ENCODE data around the gene TXNDC5. TPM values are rescaled to one million over a fixed set of nuclear protein-coding genes. Genes with fewer than 3 reads are reported as not detected.

Gene TXNDC5
- total RNA-seq (2021; ENCODE audit: unreplicated experiment) (162 TPM), Bru-seq, nascent RNA (percentile 74 among the genes with signal in this experiment), BruChase-seq, experiment 1, labeled RNA remaining after a 6-hour chase (percentile 95 among the genes with signal in this experiment), BruChase-seq, experiment 2, labeled RNA remaining after a 2-hour chase (percentile 83 among the genes with signal in this experiment)
- polyA plus RNA-seq (2012), result 168 and 170 TPM in 2 replicates
- long read RNA-seq, transcript TXNDC5-201 (10 exons, 2,964 nt), result major isoform, 748 of 773 reads
- long read RNA-seq, partial matches to known transcripts, result 2 of 773 reads
- long read RNA-seq, other reads (novel, unspliced or antisense), result 18 of 773 reads

DNA sequence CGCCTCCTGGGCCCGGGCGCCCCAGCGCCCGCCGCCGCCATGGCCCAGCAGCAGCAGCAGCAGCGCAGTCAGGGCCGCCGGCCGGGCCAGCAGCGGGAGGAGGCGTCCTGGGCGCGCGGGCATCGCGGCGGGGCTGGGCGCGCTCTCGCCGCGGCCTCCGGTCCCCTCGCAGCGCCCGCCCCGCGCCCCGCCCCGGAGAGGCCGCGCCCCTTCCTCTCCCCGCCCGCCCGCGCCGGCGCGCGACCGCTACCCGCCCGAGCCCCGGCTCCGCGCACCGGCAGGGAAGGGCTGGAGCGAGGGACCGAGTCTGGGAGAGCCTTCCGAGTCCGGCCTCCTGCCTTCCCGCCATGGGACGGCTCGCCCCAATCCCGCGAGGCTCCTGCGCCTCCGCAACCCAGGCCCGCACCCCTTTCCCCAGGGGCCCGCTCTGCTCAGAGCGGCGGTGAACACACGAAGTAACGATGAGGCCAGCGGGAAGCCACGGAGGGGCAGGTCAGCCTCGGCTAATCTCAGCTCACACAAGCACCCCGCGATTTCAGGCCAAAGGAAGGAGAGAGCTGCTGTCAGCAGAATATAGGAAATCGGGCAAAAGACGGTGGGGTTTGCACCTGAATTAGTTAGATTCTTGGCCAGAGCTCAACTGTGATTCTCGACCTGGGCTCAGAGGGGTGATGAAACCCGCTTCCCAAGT, at the start of gene TXNDC5:
Gene TXNDC5, minus strand, starts transcription at position 135 of the 691 bp plus-strand sequence. Its CDS starts 12 bp downstream, at position 123.
- Histone ChIP-seq H3K27me3 (ENCODE audit: insufficient read depth, low read length) (peaks cover 27% of the 10 kb centered on the region; the same call in 1 of the 2 replicates), H3K4me2 (ENCODE audit: low read length) (peak within 1 kb of the TSS; percentile 97), H3K4me3 (replicated peaks in 1 of 2; ENCODE audit: low read depth in 1 of 2, low read length in 2 of 2) (peak within 1 kb of the TSS; percentile 79 to 94), H3K4me1 (ENCODE audit: control insufficient read depth in 1 of 2, insufficient read depth in 2 of 2, low read length in 2 of 2) (peaks cover 5 to 24% of the 10 kb centered on the region in 2 experiments), H2AFZ (ENCODE audit: low read depth, low read length, poor library complexity, severe bottlenecking) (no peak within 1 kb of the TSS), H3K9me2 (ENCODE audit: insufficient read depth) (no peaks in the 10 kb centered on the region), H3K27ac (ENCODE audit: low read depth, low read length) (peak within 1 kb of the TSS; percentile 87), H3K9ac (ENCODE audit: low read length) (peak within 1 kb of the TSS; percentile 92), H4K20me1 (ENCODE audit: insufficient read depth) (peaks cover 6% of the 10 kb centered on the region; the same call in 1 of the 2 replicates), H3K79me2 (ENCODE audit: insufficient read depth, low read length) (peaks cover 42% of the 10 kb centered on the region), H3K36me3 (ENCODE audit: control insufficient read depth in 1 of 2, insufficient read depth in 2 of 2, low read length in 2 of 2) (peaks cover 0 to 5% of the 10 kb centered on the region in 2 experiments; a peak in 1 of 4 replicates), H3K9me3 (ENCODE audit: control insufficient read depth in 1 of 2, insufficient read depth in 1 of 2, low read depth in 1 of 2, low read length in 2 of 2) (no peaks in the 10 kb centered on the region)
- ChIA-PET RAD21 (ENCODE audit: low non-redundant PET in 1 of 2, low total read pairs in 2 of 2, uncharacterized antibody in 2 of 2, unreplicated experiment in 2 of 2) (no interaction called here), CTCF (interaction anchor here (0.6 kb wide), 1 partner anchor 96 kb away, joined by 3 read pairs; no protein-coding TSS in a partner anchor), POLR2A (no interaction called here)
- TF ChIP-seq, protein P1, sequence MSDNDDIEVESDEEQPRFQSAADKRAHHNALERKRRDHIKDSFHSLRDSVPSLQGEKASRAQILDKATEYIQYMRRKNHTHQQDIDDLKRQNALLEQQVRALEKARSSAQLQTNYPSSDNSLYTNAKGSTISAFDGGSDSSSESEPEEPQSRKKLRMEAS (IDR thresholded peaks at IDR 0.05), result peak; percentile 40; the same call in 1 of the 2 replicates
- TF ChIP-seq ELF1 (IDR thresholded peaks at IDR 0.05; ENCODE audit: borderline replicate concordance, low read depth) (no peak), POLR2AphosphoS5 (IDR thresholded peaks at IDR 0.05; ENCODE audit: low read depth, low read length) (peak; percentile 72), CBX3 (IDR thresholded peaks at IDR 0.05; ENCODE audit: low read depth) (no peak), POLR2A (IDR thresholded peaks at IDR 0.05; ENCODE audit: borderline replicate concordance, extremely low read depth, insufficient read depth, insufficient read length) (peak; percentile 73)
- ATAC-seq, result peak; percentile 84
- intact Hi-C loops (cut with micrococcal nuclease), result loop anchor here (10.0 kb wide), 1 partner anchor 186 kb away; the partner anchor contains the start of gene BMP6
- DNase-seq (ENCODE audit: low read depth, low spot score), result no peak
- BruUV-seq (replicated peaks), result TSS peak; percentile 75

DNA sequence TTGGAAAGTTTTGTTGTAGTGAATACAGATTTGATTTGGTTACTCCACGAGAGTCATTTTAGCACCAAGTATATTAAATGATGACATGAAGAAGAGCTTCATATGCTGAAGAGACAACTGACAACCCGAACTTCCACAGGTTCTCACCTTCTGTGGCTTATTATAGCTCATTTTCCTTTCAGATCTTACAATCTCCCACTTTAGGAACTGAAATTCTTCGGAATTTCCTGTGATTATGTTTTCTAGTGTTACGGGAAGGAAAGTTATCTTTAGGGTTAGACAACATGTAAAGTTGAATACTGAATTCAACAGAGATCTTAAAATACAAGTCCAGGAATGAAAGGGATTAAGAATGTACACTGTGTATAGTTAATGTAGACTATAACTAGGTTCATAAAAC, 49.6 kb upstream of the TXNDC5 start:
- H2AFZ ChIP-seq (ENCODE audit: low read depth, low read length, poor library complexity, severe bottlenecking), result no peak overlapping the region
- no peaks in the 10 kb centered on the region for H3K27me3 ChIP-seq (ENCODE audit: insufficient read depth, low read length)
- no peak overlapping the region for H3K27ac ChIP-seq (ENCODE audit: low read depth, low read length)
- H3K4me3 ChIP-seq (replicated peaks in 1 of 2; ENCODE audit: low read depth in 1 of 2, low read length in 2 of 2), result no peak overlapping the region
- BruUV-seq (replicated peaks), result no TSS peak
- POLR2A ChIA-PET, result no interaction called here
- H4K20me1 ChIP-seq (ENCODE audit: insufficient read depth), result no peaks in the 10 kb centered on the region
- intact Hi-C loops (cut with micrococcal nuclease), result no loop called here
- no peak overlapping the region for H3K9ac ChIP-seq (ENCODE audit: low read length)
- no peaks in the 10 kb centered on the region for H3K36me3 ChIP-seq (ENCODE audit: control insufficient read depth in 1 of 2, insufficient read depth in 2 of 2, low read length in 2 of 2)
- TF ChIP-seq POLR2AphosphoS5 (IDR thresholded peaks at IDR 0.05; ENCODE audit: low read depth, low read length), result no peak
- TF ChIP-seq CEBPB (IDR thresholded peaks at IDR 0.05; ENCODE audit: low read depth), result no peak
- no peak for TF ChIP-seq ZFX (IDR thresholded peaks at IDR 0.05)
- TF ChIP-seq YY1 (IDR thresholded peaks at IDR 0.05; ENCODE audit: extremely low read depth, insufficient replicate concordance, low read depth, low read length), result no peak
- no peak for TF ChIP-seq SRF (IDR thresholded peaks at IDR 0.05; ENCODE audit: low read depth)
- no peak for TF ChIP-seq EGR1 (IDR thresholded peaks at IDR 0.05; ENCODE audit: low read depth)
- no peak for TF ChIP-seq EZH2phosphoT487 (IDR thresholded peaks at IDR 0.05; ENCODE audit: borderline replicate concordance)
- TF ChIP-seq ELF1 (IDR thresholded peaks at IDR 0.05; ENCODE audit: borderline replicate concordance, low read depth), result no peak
- TF ChIP-seq, protein P1 (IDR thresholded peaks at IDR 0.05), result no peak
- no peak for TF ChIP-seq ZNF274 (IDR thresholded peaks at IDR 0.05; ENCODE audit: low read depth, low read length)
- no peak for TF ChIP-seq TCF7L2 (IDR thresholded peaks at IDR 0.05; ENCODE audit: borderline replicate concordance, extremely low read depth, insufficient read depth, insufficient read length)
- no peak for TF ChIP-seq POLR2A (IDR thresholded peaks at IDR 0.05; ENCODE audit: borderline replicate concordance, extremely low read depth, insufficient read depth, insufficient read length)
- no peak for TF ChIP-seq FOSL1 (IDR thresholded peaks at IDR 0.05; ENCODE audit: low read depth)
- TF ChIP-seq RAD21 (IDR thresholded peaks at IDR 0.05; ENCODE audit: low read depth), result no peak
- TF ChIP-seq, protein P2, sequence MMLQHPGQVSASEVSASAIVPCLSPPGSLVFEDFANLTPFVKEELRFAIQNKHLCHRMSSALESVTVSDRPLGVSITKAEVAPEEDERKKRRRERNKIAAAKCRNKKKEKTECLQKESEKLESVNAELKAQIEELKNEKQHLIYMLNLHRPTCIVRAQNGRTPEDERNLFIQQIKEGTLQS (IDR thresholded peaks at IDR 0.05), result no peak
- no peak for TF ChIP-seq CBX3 (IDR thresholded peaks at IDR 0.05; ENCODE audit: low read depth)
- TF ChIP-seq EZH2 (IDR thresholded peaks at IDR 0.05), result no peak
- TF ChIP-seq SIN3A (IDR thresholded peaks at IDR 0.05; ENCODE audit: low read depth), result no peak
- RAD21 ChIA-PET (ENCODE audit: low non-redundant PET in 1 of 2, low total read pairs in 2 of 2, uncharacterized antibody in 2 of 2, unreplicated experiment in 2 of 2), result no interaction called here
- CTCF ChIA-PET, result no interaction called here
- DNase-seq (ENCODE audit: low read depth, low spot score) (no peak), ATAC-seq (no peak)
- no peak overlapping the region for H3K4me2 ChIP-seq (ENCODE audit: low read length)
- H3K79me2 ChIP-seq (ENCODE audit: insufficient read depth, low read length), result no peaks in the 10 kb centered on the region
- H3K9me3 ChIP-seq (ENCODE audit: control insufficient read depth in 1 of 2, insufficient read depth in 1 of 2, low read depth in 1 of 2, low read length in 2 of 2), result no peaks in the 10 kb centered on the region
- H3K9me2 ChIP-seq (ENCODE audit: insufficient read depth), result no peaks in the 10 kb centered on the region
- H3K4me1 ChIP-seq (ENCODE audit: control insufficient read depth in 1 of 2, insufficient read depth in 2 of 2, low read length in 2 of 2), result no peaks in the 10 kb centered on the region
